ENCODE data around the gene NOL11. TPM values are rescaled to one million over a fixed set of nuclear protein-coding genes. Genes with fewer than 3 reads are reported as not detected.

The NOL11 gene
- polyA plus RNA-seq (2013, experiment 1 of 2): 93.7 TPM
- polyA plus RNA-seq (2013, experiment 2 of 2): 93.1 TPM

DNA sequence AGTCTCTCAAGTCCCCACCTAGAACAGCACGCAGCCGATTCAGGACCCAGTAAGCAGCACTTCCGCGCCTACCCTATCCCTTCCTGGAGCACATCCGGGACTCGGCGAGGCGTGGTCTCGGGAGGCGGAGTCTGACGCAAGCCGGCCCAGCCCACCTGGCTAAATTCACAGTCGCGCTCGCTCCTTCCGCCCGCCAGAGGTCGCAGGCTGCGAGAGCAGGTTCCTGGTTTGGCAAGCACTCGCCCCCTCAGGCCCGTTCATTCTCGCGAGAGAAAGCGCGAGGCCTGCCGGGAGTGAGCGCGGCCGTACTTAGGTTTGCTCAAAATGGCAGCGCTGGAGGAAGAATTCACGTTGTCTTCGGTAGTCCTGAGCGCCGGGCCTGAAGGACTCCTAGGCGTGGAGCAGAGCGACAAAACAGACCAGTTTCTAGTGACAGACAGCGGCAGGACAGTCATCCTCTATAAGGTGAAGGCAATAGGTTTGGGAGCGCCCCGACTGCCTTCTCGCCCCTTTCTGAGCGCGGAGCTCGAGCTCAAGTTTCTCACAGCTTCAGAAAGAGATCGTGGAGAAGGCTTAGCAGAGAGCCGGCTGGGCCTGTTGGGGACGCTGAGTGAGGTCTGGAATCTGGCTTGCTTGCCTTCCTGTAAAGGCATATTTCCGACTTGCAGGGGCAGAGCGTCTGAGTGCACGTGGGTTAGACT, at the start of gene NOL11:
TSS of gene NOL11 (plus strand) at position 313 of the 701 bp plus-strand sequence. CDS start at position 325, 12 bp downstream.
- H3K4me3 ChIP-seq (ENCODE audit: low read length): peak within 1 kb of the TSS; percentile 79
- H3K4me2 ChIP-seq (ENCODE audit: low read length): peak within 1 kb of the TSS; percentile 86
- DNase-seq: peak; percentile 99
- no peak within 1 kb of the TSS for H3K23ac ChIP-seq (ENCODE audit: low read length)
- peak within 1 kb of the TSS; percentile 56 for H3K27ac ChIP-seq (ENCODE audit: low read depth, low read length)
- H3K18ac ChIP-seq (ENCODE audit: low read length): peak within 1 kb of the TSS; percentile 88
- no peaks in the 10 kb centered on the region for H3K27me3 ChIP-seq (ENCODE audit: insufficient read depth, low read length, poor library complexity)
- H2BK15ac ChIP-seq (replicated peaks; ENCODE audit: low read depth): no peak within 1 kb of the TSS
- H3K79me1 ChIP-seq (ENCODE audit: low read length): peaks cover 1% of the 10 kb centered on the region
- H4K5ac ChIP-seq (ENCODE audit: low read length): no peak within 1 kb of the TSS
- H4K8ac ChIP-seq (ENCODE audit: low read depth, low read length): no peak within 1 kb of the TSS
- peak within 1 kb of the TSS; percentile 93 for H3K9ac ChIP-seq (ENCODE audit: low read length)
- peak within 1 kb of the TSS; percentile 76 for H2BK5ac ChIP-seq (ENCODE audit: low read length)
- no peak within 1 kb of the TSS for H2BK120ac ChIP-seq (ENCODE audit: low read depth, low read length)
- peaks cover 8% of the 10 kb centered on the region for H3K36me3 ChIP-seq (ENCODE audit: control insufficient read depth, insufficient read depth, low read length)
- peaks cover 14% of the 10 kb centered on the region for H3K79me2 ChIP-seq (ENCODE audit: control insufficient read depth, insufficient read depth, low read length)
- peak within 1 kb of the TSS; percentile 98 for H3K56ac ChIP-seq (ENCODE audit: low read length)
- H2AK5ac ChIP-seq (ENCODE audit: low read length): no peak within 1 kb of the TSS
- WGBS (ENCODE audit: extremely low coverage, insufficient coverage, low lambda C conversion rate): no CpG with 5 or more reads among the region's 49 CpGs
- peak within 1 kb of the TSS; percentile 72 for H3K4ac ChIP-seq (ENCODE audit: low read depth, low read length)
- no peaks in the 10 kb centered on the region for H3K4me1 ChIP-seq (ENCODE audit: control insufficient read depth, low read depth, low read length)

GRCh38 chr17:67671493-67671892, 46.2 kb upstream of the NOL11 start:
- no CpG with 5 or more reads among the region's 3 CpGs for WGBS (ENCODE audit: extremely low coverage, insufficient coverage, low lambda C conversion rate)
- no peak overlapping the region for H3K56ac ChIP-seq (ENCODE audit: low read length)

DNA sequence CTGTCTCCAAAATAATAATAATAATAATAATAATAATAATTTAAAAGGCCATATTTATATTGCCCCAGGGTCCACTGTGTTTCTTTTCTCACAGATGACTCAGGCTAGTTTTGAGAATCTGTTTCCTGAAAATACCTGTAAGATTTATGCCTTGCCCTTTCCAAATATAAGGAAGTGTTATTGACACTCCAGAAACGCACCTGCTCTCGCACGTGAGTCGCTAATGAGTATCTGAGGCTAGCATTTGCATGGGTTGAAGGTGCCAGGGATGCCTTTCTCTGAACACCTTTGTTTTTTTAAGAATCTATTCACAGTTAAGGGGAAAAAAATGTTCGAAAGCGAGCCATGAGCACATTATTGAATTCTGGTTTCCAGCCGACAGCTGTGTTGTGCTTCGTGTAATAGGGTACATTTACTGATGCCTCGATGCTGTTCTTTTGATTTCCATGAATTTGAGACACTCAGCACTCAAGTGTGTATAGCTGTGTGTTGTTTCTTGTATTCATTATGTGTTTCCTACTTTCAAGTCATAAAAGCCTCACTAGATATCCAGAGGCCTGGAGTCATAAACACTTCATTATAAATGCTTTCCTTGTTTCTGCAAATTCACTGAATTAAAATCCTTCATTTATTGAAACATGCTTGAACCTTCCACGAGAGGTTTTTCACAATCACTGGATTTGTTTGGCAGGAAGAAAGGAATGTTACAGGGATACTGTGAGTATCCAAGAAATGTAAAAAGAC, 45.0 kb upstream of the NOL11 start:
- no peak overlapping the region for H3K4ac ChIP-seq (ENCODE audit: low read depth, low read length)
- H4K5ac ChIP-seq (ENCODE audit: low read length): no peak overlapping the region
- H3K79me2 ChIP-seq (ENCODE audit: control insufficient read depth, insufficient read depth, low read length): no peaks in the 10 kb centered on the region
- H2AK5ac ChIP-seq (ENCODE audit: low read length): no peak overlapping the region
- no peak overlapping the region for H3K4me3 ChIP-seq (ENCODE audit: low read length)
- H2BK120ac ChIP-seq (ENCODE audit: low read depth, low read length): no peak overlapping the region
- no peak overlapping the region for H3K18ac ChIP-seq (ENCODE audit: low read length)
- H3K56ac ChIP-seq (ENCODE audit: low read length): no peak overlapping the region
- H3K23ac ChIP-seq (ENCODE audit: low read length): no peak overlapping the region
- no peak overlapping the region for H3K27ac ChIP-seq (ENCODE audit: low read depth, low read length)
- no peak overlapping the region for H3K9ac ChIP-seq (ENCODE audit: low read length)
- no peak for DNase-seq
- H3K36me3 ChIP-seq (ENCODE audit: control insufficient read depth, insufficient read depth, low read length): peaks cover 2% of the 10 kb centered on the region
- WGBS (ENCODE audit: extremely low coverage, insufficient coverage, low lambda C conversion rate): no CpG with 5 or more reads among the region's 10 CpGs
- no peak overlapping the region for H2BK5ac ChIP-seq (ENCODE audit: low read length)
- no peaks in the 10 kb centered on the region for H3K79me1 ChIP-seq (ENCODE audit: low read length)
- H3K27me3 ChIP-seq (ENCODE audit: insufficient read depth, low read length, poor library complexity): no peaks in the 10 kb centered on the region
- no peak overlapping the region for H2BK15ac ChIP-seq (replicated peaks; ENCODE audit: low read depth)
- H4K8ac ChIP-seq (ENCODE audit: low read depth, low read length): no peak overlapping the region
- no peak overlapping the region for H3K4me2 ChIP-seq (ENCODE audit: low read length)
- H3K4me1 ChIP-seq (ENCODE audit: control insufficient read depth, low read depth, low read length): no peaks in the 10 kb centered on the region

More at GRCh38 chr17:67671493-67671892, 46.2 kb upstream of the NOL11 start:
- H3K27me3 ChIP-seq (ENCODE audit: insufficient read depth, low read length, poor library complexity): no peaks in the 10 kb centered on the region
- DNase-seq: no peak
- no peak overlapping the region for H2BK5ac ChIP-seq (ENCODE audit: low read length)
- H3K23ac ChIP-seq (ENCODE audit: low read length): no peak overlapping the region
- H3K79me1 ChIP-seq (ENCODE audit: low read length): no peaks in the 10 kb centered on the region
- no peak overlapping the region for H3K4ac ChIP-seq (ENCODE audit: low read depth, low read length)
- no peak overlapping the region for H2BK120ac ChIP-seq (ENCODE audit: low read depth, low read length)
- peaks cover 2% of the 10 kb centered on the region for H3K36me3 ChIP-seq (ENCODE audit: control insufficient read depth, insufficient read depth, low read length)
- H3K79me2 ChIP-seq (ENCODE audit: control insufficient read depth, insufficient read depth, low read length): no peaks in the 10 kb centered on the region
- no peaks in the 10 kb centered on the region for H3K4me1 ChIP-seq (ENCODE audit: control insufficient read depth, low read depth, low read length)
- H4K5ac ChIP-seq (ENCODE audit: low read length): no peak overlapping the region
- no peak overlapping the region for H3K4me2 ChIP-seq (ENCODE audit: low read length)
- H3K4me3 ChIP-seq (ENCODE audit: low read length): no peak overlapping the region
- H4K8ac ChIP-seq (ENCODE audit: low read depth, low read length): no peak overlapping the region
- no peak overlapping the region for H2AK5ac ChIP-seq (ENCODE audit: low read length)
- H3K27ac ChIP-seq (ENCODE audit: low read depth, low read length): no peak overlapping the region
- no peak overlapping the region for H3K9ac ChIP-seq (ENCODE audit: low read length)
- H2BK15ac ChIP-seq (replicated peaks; ENCODE audit: low read depth): no peak overlapping the region
- no peak overlapping the region for H3K18ac ChIP-seq (ENCODE audit: low read length)

- H3K36me3 ChIP-seq (ENCODE audit: control insufficient read depth, insufficient read depth, low read length): no peaks in the 10 kb centered on the region
- H3K27me3 ChIP-seq (ENCODE audit: insufficient read depth, low read length, poor library complexity): no peaks in the 10 kb centered on the region
- no peak overlapping the region for H3K4me2 ChIP-seq (ENCODE audit: low read length)
- no peaks in the 10 kb centered on the region for H3K79me1 ChIP-seq (ENCODE audit: low read length)
- no peak overlapping the region for H3K27ac ChIP-seq (ENCODE audit: low read depth, low read length)
- no peak overlapping the region for H2AK5ac ChIP-seq (ENCODE audit: low read length)
- no peak overlapping the region for H3K4me3 ChIP-seq (ENCODE audit: low read length)
- no peak overlapping the region for H4K5ac ChIP-seq (ENCODE audit: low read length)
- H2BK120ac ChIP-seq (ENCODE audit: low read depth, low read length): no peak overlapping the region
- no peaks in the 10 kb centered on the region for H3K4me1 ChIP-seq (ENCODE audit: control insufficient read depth, low read depth, low read length)
- H3K79me2 ChIP-seq (ENCODE audit: control insufficient read depth, insufficient read depth, low read length): no peaks in the 10 kb centered on the region
- H3K9ac ChIP-seq (ENCODE audit: low read length): no peak overlapping the region
- H2BK15ac ChIP-seq (replicated peaks; ENCODE audit: low read depth): no peak overlapping the region
- no peak overlapping the region for H3K4ac ChIP-seq (ENCODE audit: low read depth, low read length)
- no peak overlapping the region for H2BK5ac ChIP-seq (ENCODE audit: low read length)
- H3K18ac ChIP-seq (ENCODE audit: low read length): no peak overlapping the region
- no peak overlapping the region for H3K56ac ChIP-seq (ENCODE audit: low read length)
- no CpG with 5 or more reads among the region's 4 CpGs for WGBS (ENCODE audit: extremely low coverage, insufficient coverage, low lambda C conversion rate)
- H3K23ac ChIP-seq (ENCODE audit: low read length): no peak overlapping the region
- DNase-seq: no peak
- no peak overlapping the region for H4K8ac ChIP-seq (ENCODE audit: low read depth, low read length)
Measured at GRCh38 chr17:67675481-67675880, 42.3 kb upstream of the NOL11 start.

DNA sequence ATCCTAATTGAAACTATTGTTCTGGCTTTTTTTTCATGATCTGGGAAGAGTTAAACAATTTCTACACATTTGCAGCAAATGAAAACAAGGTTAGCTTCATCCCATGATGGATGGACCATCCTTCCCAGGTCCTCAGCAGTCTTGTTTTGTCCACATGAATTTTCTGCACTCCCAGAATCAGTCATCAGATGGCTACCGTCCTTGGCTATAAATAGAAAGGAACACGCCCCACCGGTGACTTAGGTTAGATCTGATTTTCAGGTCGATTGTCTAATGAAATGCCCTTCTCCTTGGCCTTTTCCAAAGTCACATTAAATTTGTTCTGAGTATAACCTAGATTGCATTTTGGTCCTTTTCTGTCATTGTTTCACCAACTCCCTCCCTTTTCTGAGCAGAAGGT, 41.4 kb upstream of the NOL11 start:
- Histone ChIP-seq H4K8ac (ENCODE audit: low read depth, low read length) (no peak overlapping the region), H3K36me3 (ENCODE audit: control insufficient read depth, insufficient read depth, low read length) (no peaks in the 10 kb centered on the region), H3K27me3 (ENCODE audit: insufficient read depth, low read length, poor library complexity) (no peaks in the 10 kb centered on the region), H3K23ac (ENCODE audit: low read length) (no peak overlapping the region), H3K27ac (ENCODE audit: low read depth, low read length) (no peak overlapping the region), H3K4ac (ENCODE audit: low read depth, low read length) (no peak overlapping the region), H4K5ac (ENCODE audit: low read length) (no peak overlapping the region), H3K79me2 (ENCODE audit: control insufficient read depth, insufficient read depth, low read length) (no peaks in the 10 kb centered on the region), H2BK15ac (replicated peaks; ENCODE audit: low read depth) (no peak overlapping the region), H3K79me1 (ENCODE audit: low read length) (no peaks in the 10 kb centered on the region), H2BK5ac (ENCODE audit: low read length) (no peak overlapping the region), H3K56ac (ENCODE audit: low read length) (no peak overlapping the region), H3K4me1 (ENCODE audit: control insufficient read depth, low read depth, low read length) (no peaks in the 10 kb centered on the region), H3K9ac (ENCODE audit: low read length) (no peak overlapping the region), H3K4me2 (ENCODE audit: low read length) (no peak overlapping the region), H3K18ac (ENCODE audit: low read length) (no peak overlapping the region), H3K4me3 (ENCODE audit: low read length) (no peak overlapping the region), H2BK120ac (ENCODE audit: low read depth, low read length) (no peak overlapping the region), H2AK5ac (ENCODE audit: low read length) (no peak overlapping the region)
- no peak for DNase-seq
- no CpG with 5 or more reads among the region's 4 CpGs for WGBS (ENCODE audit: extremely low coverage, insufficient coverage, low lambda C conversion rate)
